ENCODE results near the gene DNAH10.

DNA sequence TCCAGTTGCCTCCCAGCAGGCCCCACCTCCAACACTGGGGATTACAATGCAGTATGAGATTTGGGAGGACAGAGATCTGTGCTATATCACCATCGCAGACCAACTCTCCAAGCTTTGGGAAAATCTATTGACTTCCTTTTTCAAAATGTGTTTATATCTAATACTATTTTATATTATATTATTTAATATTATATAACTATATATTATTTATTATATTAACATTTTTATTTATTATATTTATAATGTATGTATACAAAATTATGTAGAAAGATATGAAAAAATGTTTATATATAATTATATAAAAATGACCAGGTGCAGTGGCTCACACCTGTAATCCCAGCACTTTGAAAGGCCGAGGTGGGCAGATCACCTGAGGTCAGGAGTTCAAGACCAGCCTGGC is 36.4 kb downstream of the DNAH10 start:
- TF ChIP-seq CTCF (IDR thresholded peaks at IDR 0.05; ENCODE audit: low read depth, low read length) (no peak), POLR2A (IDR thresholded peaks at IDR 0.05; ENCODE audit: extremely low read depth, insufficient read length) (no peak)
- TF ChIP-seq, protein P1, sequence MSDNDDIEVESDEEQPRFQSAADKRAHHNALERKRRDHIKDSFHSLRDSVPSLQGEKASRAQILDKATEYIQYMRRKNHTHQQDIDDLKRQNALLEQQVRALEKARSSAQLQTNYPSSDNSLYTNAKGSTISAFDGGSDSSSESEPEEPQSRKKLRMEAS (IDR thresholded peaks at IDR 0.05; ENCODE audit: low read depth, low read length): no peak

Data from NB4 (cell line).